ENCODE data around the gene FOXP1.

The FOXP1 gene

GRCh38 chr3:71510510-71510909 lies 73.0 kb downstream of the FOXP1 start:
- no peak for DNase-seq (ENCODE audit: low read depth in 2 of 2, low spot score in 1 of 2)

GRCh38 chr3:71509066-71509465 lies 74.5 kb downstream of the FOXP1 start:
- no peak for DNase-seq (ENCODE audit: low read depth in 2 of 2, low spot score in 1 of 2)

DNA sequence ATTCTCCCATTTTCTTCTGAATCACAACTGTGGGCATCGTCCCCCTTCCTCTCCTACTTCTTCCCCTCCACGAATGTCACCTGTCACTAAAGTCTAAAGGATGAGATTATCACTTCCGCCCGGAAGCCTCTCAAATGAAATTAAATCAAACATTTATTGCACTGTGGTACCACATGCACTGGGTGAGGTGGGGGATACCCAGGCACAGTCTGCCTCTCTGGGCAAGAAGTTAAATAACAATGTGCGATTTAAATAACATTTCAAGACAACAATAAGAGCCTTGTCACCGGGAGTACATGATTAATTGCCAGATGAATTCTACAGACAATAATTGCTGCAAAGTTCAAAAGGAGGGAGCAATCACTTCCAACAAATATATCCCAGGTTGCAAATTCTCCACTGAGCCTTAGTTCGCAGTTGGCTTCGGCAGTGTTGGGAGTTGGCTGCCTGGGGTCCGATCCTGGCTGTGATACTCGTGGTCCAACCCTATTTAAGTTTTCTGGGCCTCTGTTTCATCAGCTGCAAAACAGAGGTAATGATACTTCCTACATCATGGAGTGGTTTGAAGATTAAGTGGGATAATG lies 77.7 kb downstream of the FOXP1 start:
- DNase-seq (ENCODE audit: low read depth in 2 of 2, low spot score in 1 of 2): no peak

GRCh38 chr3:71504250-71505036 lies 79.1 kb downstream of the FOXP1 start:
- DNase-seq (ENCODE audit: low read depth in 2 of 2, low spot score in 1 of 2): no peak

- no peak for DNase-seq (ENCODE audit: low read depth in 2 of 2, low spot score in 1 of 2)
Measured at GRCh38 chr3:71503525-71504249, 79.8 kb downstream of the FOXP1 start.

DNA sequence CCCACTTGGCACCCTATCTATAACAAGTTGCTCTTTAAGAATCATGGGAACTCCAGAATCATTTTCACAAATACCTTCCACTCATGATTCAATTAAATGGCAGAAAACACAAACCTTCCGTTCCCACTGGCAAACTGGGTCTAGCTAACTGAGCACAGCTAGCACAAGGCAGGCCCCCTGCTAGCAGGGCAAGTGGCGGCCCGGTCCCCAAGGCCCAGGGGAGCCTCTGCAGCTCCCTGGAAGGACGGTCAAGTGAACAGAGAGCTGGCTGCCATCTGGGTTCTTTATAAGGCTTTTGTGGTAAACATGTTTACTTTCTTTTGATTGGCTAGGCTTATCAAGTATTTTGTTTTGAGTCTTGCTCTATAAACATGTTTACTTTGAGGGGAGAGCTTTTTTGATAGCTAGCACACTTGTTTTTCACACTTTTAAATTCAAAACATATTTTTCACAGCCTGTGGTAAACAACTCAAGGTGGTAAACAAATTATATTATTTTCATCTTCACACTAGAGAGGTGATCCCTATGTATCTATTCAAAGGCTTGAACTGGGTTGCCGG lies 81.4 kb downstream of the FOXP1 start:
- DNase-seq (ENCODE audit: low read depth in 2 of 2, low spot score in 1 of 2): no peak

DNA sequence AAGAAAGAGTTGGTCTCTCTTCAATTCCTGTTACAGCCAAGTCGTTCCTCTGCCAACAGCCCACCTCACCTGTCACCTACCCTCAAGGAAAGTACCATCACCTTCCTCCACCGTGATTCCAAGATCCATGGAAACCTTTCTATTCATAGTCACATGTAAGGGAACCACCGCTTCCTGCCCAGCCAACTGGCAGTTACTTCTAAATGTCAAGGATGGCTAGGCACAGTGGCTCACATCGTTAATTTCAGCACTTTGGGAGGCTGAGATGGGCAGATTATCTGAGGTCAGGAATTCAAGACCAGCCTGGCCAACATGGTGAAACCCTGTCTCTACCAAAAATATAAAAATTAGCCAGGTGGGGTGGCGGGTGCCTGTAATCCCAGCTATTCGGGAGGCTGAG lies 82.8 kb downstream of the FOXP1 start:
- DNase-seq (ENCODE audit: low read depth in 2 of 2, low spot score in 1 of 2): no peak

DNA sequence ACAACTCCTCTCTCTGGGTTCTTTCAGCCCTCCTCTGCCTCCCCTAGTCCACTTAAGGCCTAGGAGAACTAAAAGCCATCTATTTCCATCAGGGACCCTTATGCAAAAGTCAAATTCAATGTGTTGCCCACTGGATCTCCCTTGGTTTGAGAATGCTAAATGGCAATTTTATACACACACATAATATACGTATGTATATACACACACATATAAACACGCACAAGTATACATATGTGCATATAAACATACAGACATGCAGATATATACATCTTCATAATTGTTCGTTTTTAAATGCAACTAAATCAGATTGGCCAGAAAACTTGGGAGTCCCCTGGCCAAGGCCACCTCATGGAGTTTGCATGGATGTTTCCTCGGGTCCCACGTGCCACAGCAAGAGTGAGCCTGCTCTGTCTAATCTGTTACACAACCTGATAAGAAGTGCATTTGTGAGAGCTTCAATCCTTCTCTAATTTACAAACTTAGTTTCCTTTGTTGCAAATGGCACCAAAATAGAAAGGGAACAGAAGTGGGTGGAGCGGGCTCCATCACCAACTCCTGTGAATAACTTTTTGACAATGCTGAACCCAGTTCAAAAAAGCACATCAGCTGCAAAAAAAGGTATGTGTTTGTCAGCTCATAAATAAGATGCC lies 84.2 kb downstream of the FOXP1 start:
- no peak for DNase-seq (ENCODE audit: low read depth in 2 of 2, low spot score in 1 of 2)

GRCh38 chr3:71498543-71498942 lies 85.0 kb downstream of the FOXP1 start:
- no peak for DNase-seq (ENCODE audit: low read depth in 2 of 2, low spot score in 1 of 2)

DNA sequence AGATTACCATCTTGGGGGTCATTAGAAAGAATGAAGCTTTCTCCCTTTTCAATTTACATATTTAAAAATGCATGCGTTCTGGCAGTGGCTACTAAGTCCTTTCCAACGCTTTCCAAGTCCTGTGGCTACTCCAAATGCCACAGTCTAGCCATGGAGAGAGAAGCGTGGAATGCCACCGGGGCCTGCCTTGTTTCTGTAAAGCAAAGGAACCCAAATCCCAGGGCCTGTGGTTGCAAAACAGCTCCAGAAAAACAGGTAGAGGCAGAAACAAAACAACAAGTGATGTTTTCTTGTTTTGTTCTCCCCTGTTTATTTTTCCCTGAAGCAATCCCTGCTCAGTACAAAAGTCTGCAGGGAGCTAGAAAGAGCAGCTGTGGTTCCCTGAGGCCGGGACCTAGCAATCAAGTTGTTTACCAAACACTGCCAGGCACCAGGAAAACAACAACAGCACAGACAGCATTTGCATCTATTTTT lies 85.5 kb downstream of the FOXP1 start:
- DNase-seq (ENCODE audit: low read depth in 2 of 2, low spot score in 1 of 2): no peak

DNA sequence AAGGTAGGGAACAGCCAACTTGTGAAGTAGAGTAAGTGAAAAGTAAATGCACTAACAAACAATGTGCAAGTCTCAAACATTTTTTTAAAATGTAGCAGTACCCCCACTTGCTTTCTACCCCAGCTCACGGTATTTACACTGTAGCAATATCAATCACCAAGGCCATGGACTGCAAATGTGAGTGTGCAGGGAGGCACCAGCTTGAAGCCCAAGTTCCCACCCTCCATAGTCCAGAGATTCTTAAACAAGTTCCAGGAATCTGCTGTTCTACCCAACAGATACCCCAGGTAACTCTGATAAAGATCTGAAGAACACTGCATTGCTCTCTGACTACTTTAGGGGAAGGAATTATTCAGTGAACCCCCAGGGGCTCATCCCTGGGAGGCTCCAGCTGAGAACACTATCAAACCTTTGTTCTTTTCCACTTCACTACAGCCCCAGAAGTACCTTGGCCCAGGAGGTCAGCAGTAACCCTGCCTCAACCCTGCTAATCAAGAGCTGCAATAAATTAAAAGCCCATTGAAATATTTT lies 86.1 kb downstream of the FOXP1 start:
- DNase-seq (ENCODE audit: low read depth in 2 of 2, low spot score in 1 of 2): no peak

GRCh38 chr3:71495708-71496472 lies 87.6 kb downstream of the FOXP1 start:
- no peak for DNase-seq (ENCODE audit: low read depth in 2 of 2, low spot score in 1 of 2)

DNA sequence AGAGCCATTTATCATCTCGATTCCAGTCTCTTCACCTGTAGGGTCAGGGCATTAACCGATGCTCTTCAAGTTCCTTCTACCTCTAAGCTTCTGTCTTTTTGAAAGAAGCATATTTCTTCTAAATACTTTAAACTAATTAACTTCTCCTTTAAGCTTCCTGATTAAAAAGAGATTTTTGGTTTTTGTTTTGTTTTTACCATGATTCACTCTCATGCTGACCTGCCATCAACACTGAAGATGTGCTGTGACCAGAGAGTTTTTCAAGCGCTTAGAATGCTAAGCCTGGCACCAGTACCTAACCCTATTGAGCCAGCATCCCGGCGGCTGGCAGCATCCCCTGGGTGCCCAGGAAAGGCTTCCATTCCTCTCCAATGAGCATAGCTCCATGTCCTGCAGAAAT lies 89.3 kb downstream of the FOXP1 start:
- no peak for DNase-seq (ENCODE audit: low read depth in 2 of 2, low spot score in 1 of 2)

DNA sequence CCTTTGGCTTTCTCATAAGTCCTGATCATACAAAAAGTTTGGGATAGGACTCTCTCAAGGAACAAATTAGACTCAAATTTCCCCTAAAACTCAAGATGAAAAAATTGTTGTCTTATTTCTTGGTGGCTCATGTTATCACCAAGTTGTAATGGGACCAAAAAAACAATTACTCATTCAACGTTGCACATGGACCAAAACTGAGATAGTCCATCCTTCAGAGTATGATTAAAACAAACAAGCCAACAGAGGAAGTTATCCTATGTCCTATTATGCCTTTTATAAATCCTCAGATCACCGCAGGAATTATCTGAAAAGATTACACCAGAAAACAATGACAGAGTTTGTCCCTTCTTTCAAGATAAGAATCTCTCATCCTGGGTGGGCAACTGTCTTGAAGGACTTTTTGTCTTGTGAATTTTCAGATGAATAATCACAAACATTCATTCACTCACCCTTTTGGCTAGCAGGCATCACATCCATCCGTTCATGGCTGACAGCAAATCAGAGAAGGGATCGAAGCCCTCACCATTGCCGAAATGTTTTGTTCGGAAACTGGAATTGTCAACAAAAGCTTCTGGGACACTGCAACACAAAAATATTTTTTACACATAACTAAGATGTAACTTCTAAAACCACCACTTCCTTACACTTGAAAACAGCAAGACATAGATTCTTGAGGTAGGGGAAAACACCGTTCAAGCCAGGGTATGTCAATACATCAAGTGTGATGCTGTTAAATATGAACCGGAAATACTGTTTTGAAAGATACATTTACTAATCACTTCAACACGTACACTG lies 90.4 kb downstream of the FOXP1 start:
- DNase-seq (ENCODE audit: low read depth in 2 of 2, low spot score in 1 of 2): no peak

- no peak for DNase-seq (ENCODE audit: low read depth in 2 of 2, low spot score in 1 of 2)
Measured at GRCh38 chr3:71492566-71492965, 91.0 kb downstream of the FOXP1 start.

GRCh38 chr3:71491154-71491752 lies 92.3 kb downstream of the FOXP1 start:
- DNase-seq (ENCODE audit: low read depth in 2 of 2, low spot score in 1 of 2): no peak

DNA sequence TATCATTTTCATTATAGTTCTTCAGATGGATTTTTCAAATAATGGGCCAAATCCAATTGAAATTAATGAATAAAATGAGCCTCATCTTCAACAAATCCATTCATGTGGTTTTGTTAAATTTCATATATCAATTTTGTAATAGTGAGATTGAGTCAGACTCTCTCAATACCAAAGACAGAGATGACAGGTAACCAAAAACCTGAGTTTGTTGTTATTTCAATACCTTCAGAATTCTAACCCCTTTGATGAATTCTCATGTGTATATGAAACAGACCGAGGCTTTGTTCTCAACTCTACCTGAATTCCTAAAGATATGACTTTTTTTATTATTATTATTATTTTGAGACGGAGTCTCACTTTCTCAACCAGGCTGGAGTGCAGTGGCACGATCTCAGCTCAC lies 92.8 kb downstream of the FOXP1 start:
- DNase-seq (ENCODE audit: low read depth in 2 of 2, low spot score in 1 of 2): no peak

- no peak for DNase-seq (ENCODE audit: low read depth in 2 of 2, low spot score in 1 of 2)
Measured at GRCh38 chr3:71489315-71489761, 94.2 kb downstream of the FOXP1 start.

DNA sequence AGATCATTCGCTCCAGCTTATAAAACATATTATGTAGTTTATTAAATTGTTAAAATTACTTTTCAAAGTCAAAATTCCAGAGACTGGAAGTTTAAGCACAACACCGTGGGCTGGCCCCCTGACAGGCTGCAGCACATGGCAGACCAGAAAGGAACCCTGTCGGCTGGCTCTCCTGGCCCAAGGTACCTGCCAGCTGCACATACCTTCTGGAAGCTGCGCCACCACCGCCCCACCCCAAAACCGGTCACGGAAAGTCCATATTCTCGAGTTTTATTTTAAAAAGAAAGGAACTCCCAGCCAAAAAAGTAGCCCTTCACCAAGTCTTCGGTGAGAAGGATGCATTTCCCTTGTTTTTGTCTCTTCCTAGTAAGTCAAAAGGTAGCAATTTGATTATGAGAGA lies 94.6 kb downstream of the FOXP1 start:
- no peak for DNase-seq (ENCODE audit: low read depth in 2 of 2, low spot score in 1 of 2)

Data from stimulated activated CD8-positive, alpha-beta memory T cell treated with anti-CD3 and anti-CD28 coated beads, Interleukin-4, amount 100 ng/mL, for 4 hours (primary cell).